ENCODE measurements around the gene MAPK7. TPM values are rescaled to one million over a fixed set of nuclear protein-coding genes. Genes with fewer than 3 reads are reported as not detected.

Gene MAPK7
- total RNA-seq, 4 donors from 2014 or later: 35.0 to 60.7 (median 46.5) TPM

GRCh38 chr17:19370493-19370960 is 7.8 kb upstream of the MAPK7 start:
- Histone ChIP-seq H3K4me3 (no peak overlapping the region), H3K27me3 (no peaks in the 10 kb centered on the region), H3K4me1 (peaks cover 0 to 18% (median 4%) of the 10 kb centered on the region in 4 donors), H3K27ac (peak overlapping the region in 2 of 4 donors; percentile 7 to 25), H3K9me3 (no peaks in the 10 kb centered on the region), H3K36me3 (no peaks in the 10 kb centered on the region)
- no peak for TF ChIP-seq POLR2A (IDR thresholded peaks at IDR 0.05)
- peak in 2 of 3 donors; percentile 56 to 72 for DNase-seq

- TF ChIP-seq POLR2A (IDR thresholded peaks at IDR 0.05): no peak
- no peak for TF ChIP-seq CTCF (IDR thresholded peaks at IDR 0.05)
These were observed 6.9 kb upstream of the MAPK7 start for GRCh38 chr17:19371259-19372010.

GRCh38 chr17:19372011-19372370 is 6.3 kb upstream of the MAPK7 start:
- Histone ChIP-seq H3K27ac (no peak overlapping the region), H3K9me3 (no peaks in the 10 kb centered on the region), H3K36me3 (no peaks in the 10 kb centered on the region), H3K4me3 (no peak overlapping the region), H3K27me3 (no peaks in the 10 kb centered on the region), H3K4me1 (peaks cover 3 to 18% (median 6%) of the 10 kb centered on the region in 4 donors)
- DNase-seq: no peak
- no peak for TF ChIP-seq CTCF (IDR thresholded peaks at IDR 0.05)
- TF ChIP-seq POLR2A (IDR thresholded peaks at IDR 0.05): no peak

More at GRCh38 chr17:19371259-19372010, 6.9 kb upstream of the MAPK7 start:
- H3K27me3 ChIP-seq: no peaks in the 10 kb centered on the region
- DNase-seq: peak in 1 of 3 donors; percentile 43
- no peak overlapping the region for H3K4me3 ChIP-seq
- no peaks in the 10 kb centered on the region for H3K36me3 ChIP-seq
- H3K4me1 ChIP-seq: peaks cover 0 to 18% (median 4%) of the 10 kb centered on the region in 4 donors
- H3K27ac ChIP-seq: no peak overlapping the region
- H3K9me3 ChIP-seq: no peaks in the 10 kb centered on the region

- Histone ChIP-seq H3K27me3 (no peaks in the 10 kb centered on the region), H3K4me3 (no peak overlapping the region), H3K4me1 (peaks cover 3 to 18% (median 7%) of the 10 kb centered on the region in 4 donors), H3K27ac (no peak overlapping the region), H3K36me3 (no peaks in the 10 kb centered on the region), H3K9me3 (no peaks in the 10 kb centered on the region)
- DNase-seq: peak in 1 of 3 donors; percentile 40
- TF ChIP-seq CTCF (IDR thresholded peaks at IDR 0.05): no peak
- TF ChIP-seq POLR2A (IDR thresholded peaks at IDR 0.05): no peak
These were observed 5.9 kb upstream of the MAPK7 start for GRCh38 chr17:19372439-19372838.

GRCh38 chr17:19372866-19373504 is 5.3 kb upstream of the MAPK7 start:
- Histone ChIP-seq H3K4me3 (no peak overlapping the region), H3K27ac (no peak overlapping the region), H3K27me3 (no peaks in the 10 kb centered on the region), H3K36me3 (no peaks in the 10 kb centered on the region), H3K9me3 (no peaks in the 10 kb centered on the region), H3K4me1 (peaks cover 3 to 18% (median 7%) of the 10 kb centered on the region in 4 donors)
- DNase-seq: peak in 1 of 3 donors; percentile 37
- TF ChIP-seq CTCF (IDR thresholded peaks at IDR 0.05) (no peak), POLR2A (IDR thresholded peaks at IDR 0.05) (no peak)

GRCh38 chr17:19374136-19374535 is 4.2 kb upstream of the MAPK7 start:
- Histone ChIP-seq H3K27ac (no peak overlapping the region), H3K9me3 (no peaks in the 10 kb centered on the region), H3K27me3 (no peaks in the 10 kb centered on the region), H3K4me3 (no peak overlapping the region), H3K36me3 (no peaks in the 10 kb centered on the region), H3K4me1 (peaks cover 0 to 24% (median 10%) of the 10 kb centered on the region in 4 donors)
- DNase-seq: peak in 1 of 3 donors; percentile 40
- no peak for TF ChIP-seq POLR2A (IDR thresholded peaks at IDR 0.05)
- no peak for TF ChIP-seq CTCF (IDR thresholded peaks at IDR 0.05)

Data from Peyer's patch (tissue), 4 donors.